Testis (tissue), 2 donors: Measurements from ENCODE around the gene GRM2.
"Not testable (repeated sequence)": the region's sequence is repeated elsewhere in the genome, so short reads cannot be mapped to it uniquely, and the experiment has no call there.

Experiments
- CTCF ChIP-seq, 3 experiments: fragments of 450-650 bp in 2 of 3; fragments of 200-600 bp in 1 of 3; sonication (generic) in 1 of 3; IDR thresholded peaks; one replicate each; pipeline ENCODE4 v1.5.1; 2016 to 2019; ENCODE audit warnings: antibody characterized with exemption in 3 of 3, mild to moderate bottlenecking in 2 of 3, moderate library complexity in 1 of 3
- POLR2A ChIP-seq: fragments of 450-650 bp; IDR thresholded peaks from one replicate; pipeline ENCODE4 v1.6.1; 2017; ENCODE audit warnings: antibody characterized with exemption, mild to moderate bottlenecking, moderate library complexity

GRCh38 chr3:51742320-51742719 is 35.5 kb downstream of the GRM2 start:
- not testable (repeated sequence) for TF ChIP-seq CTCF (IDR thresholded peaks at IDR 0.05); POLR2A
